Activated B cell treated with CpG ODN at 0.5 μM for 24 hours (primary cell): Measurements from ENCODE around the gene IL23R. TPM values are rescaled to one million over a fixed set of nuclear protein-coding genes. Genes with fewer than 3 reads are reported as not detected.

Experiments used
- ATAC-seq: fragments of 200-7000 bp; cut with Tn5 transposase; one replicate; pipeline ENCODE4 v1.10.0; 2021; ENCODE audit warnings: low read depth, mild to moderate bottlenecking, moderate library complexity
- CTCF ChIA-PET: fragments of 350-600 bp; sonication (Branson Sonifier 250); formaldehyde crosslinking; loops from one replicate; lab custom pipeline; 2021; ENCODE audit warnings: antibody characterized with exemption; lab: Charles Lee
- POLR2A ChIA-PET: fragments of 350-600 bp; sonication (Branson Sonifier 250); formaldehyde crosslinking; loops from one replicate; lab custom pipeline; 2021; ENCODE audit warnings: antibody characterized with exemption; lab: Charles Lee
- DNase-seq: peaks from one replicate; pipeline ENCODE4 v3.0.0; 2022
- H3K27ac Mint-ChIP-seq: one replicate; pipeline ENCODE4 v1.8.0; 2020; ENCODE audit warnings: mixed read lengths
- H3K27me3 Mint-ChIP-seq: one replicate; pipeline ENCODE4 v1.8.0; 2021; ENCODE audit warnings: mixed read lengths
- H3K36me3 Mint-ChIP-seq: one replicate; pipeline ENCODE4 v1.8.0; 2021; ENCODE audit warnings: low read depth, mixed read lengths
- H3K4me1 Mint-ChIP-seq: one replicate; pipeline ENCODE4 v1.8.0; 2021; ENCODE audit warnings: mixed read lengths
- H3K4me3 Mint-ChIP-seq: one replicate; pipeline ENCODE4 v1.8.0; 2020; ENCODE audit warnings: mild to moderate bottlenecking, mixed read lengths
- H3K9me3 Mint-ChIP-seq: one replicate; pipeline ENCODE4 v1.8.0; 2020; ENCODE audit warnings: mixed read lengths
- CTCF ChIP-seq: fragments of 200-600 bp; IDR thresholded peaks from one replicate; pipeline ENCODE4 v1.8.0; 2022; ENCODE audit warnings: antibody characterized with exemption, mild to moderate bottlenecking
- intact Hi-C: fragments of 100-400 bp; cut with micrococcal nuclease; formaldehyde crosslinking; loops from one replicate; pipeline ENCODE4 v1.15.1; 2024
- total RNA-seq: library from RNA; stranded (reverse); gene quantifications from 2 replicates; pipeline ENCODE4 v1.2.3, GENCODE V29; 2022

Gene IL23R
- total RNA-seq, 1 donor from 2014 or later, result not detected

- peaks cover 4% of the 10 kb centered on the region for H3K27me3 Mint-ChIP-seq
- ATAC-seq, result peak; percentile 49
- H3K27ac Mint-ChIP-seq, result no peak overlapping the region
- peaks cover 11% of the 10 kb centered on the region for H3K4me1 Mint-ChIP-seq
- ChIA-PET CTCF (no interaction called here), POLR2A (no interaction called here)
- intact Hi-C loops, result loop anchor here (2.0 kb wide), 1 partner anchor 53 kb away; no protein-coding TSS in a partner anchor
- no peak for DNase-seq
- no peaks in the 10 kb centered on the region for H3K36me3 Mint-ChIP-seq
- H3K4me3 Mint-ChIP-seq, result no peak overlapping the region
- no peaks in the 10 kb centered on the region for H3K9me3 Mint-ChIP-seq
- no peak for TF ChIP-seq CTCF
Observed at GRCh38 chr1:67285780-67286488, 119.7 kb downstream of the IL23R start.

- no peak for ATAC-seq
- intact Hi-C loops, result no loop called here
- ChIA-PET CTCF (no interaction called here), POLR2A (no interaction called here)
- Mint-ChIP-seq H3K4me3 (no peak overlapping the region), H3K27me3 (peaks cover 12% of the 10 kb centered on the region), H3K4me1 (peaks cover 11% of the 10 kb centered on the region), H3K9me3 (peaks cover under 1% of the 10 kb centered on the region), H3K36me3 (no peaks in the 10 kb centered on the region), H3K27ac (no peak overlapping the region)
- TF ChIP-seq CTCF, result no peak
- DNase-seq, result no peak
Observed at GRCh38 chr1:67290236-67290635, 124.0 kb downstream of the IL23R start.

GRCh38 chr1:67294836-67295617, 128.8 kb downstream of the IL23R start:
- CTCF ChIA-PET, result no interaction called here
- peaks cover 14% of the 10 kb centered on the region for H3K27me3 Mint-ChIP-seq
- intact Hi-C loops, result no loop called here
- no peaks in the 10 kb centered on the region for H3K36me3 Mint-ChIP-seq
- peaks cover 2% of the 10 kb centered on the region for H3K9me3 Mint-ChIP-seq
- H3K4me1 Mint-ChIP-seq, result no peaks in the 10 kb centered on the region
- TF ChIP-seq CTCF, result no peak
- H3K4me3 Mint-ChIP-seq, result no peak overlapping the region
- no peak overlapping the region for H3K27ac Mint-ChIP-seq
- POLR2A ChIA-PET, result interaction anchor here (0.7 kb wide), 1 partner anchor 74 kb away, joined by 7 read pairs; no protein-coding TSS in a partner anchor
- no peak for ATAC-seq
- no peak for DNase-seq

GRCh38 chr1:67298762-67299161, 132.5 kb downstream of the IL23R start:
- intact Hi-C loops, result no loop called here
- POLR2A ChIA-PET, result no interaction called here
- no peak for DNase-seq
- no peak for ATAC-seq
- H3K4me3 Mint-ChIP-seq, result no peak overlapping the region
- H3K9me3 Mint-ChIP-seq, result peaks cover 2% of the 10 kb centered on the region
- no peaks in the 10 kb centered on the region for H3K4me1 Mint-ChIP-seq
- CTCF ChIA-PET, result no interaction called here
- no peak overlapping the region for H3K27ac Mint-ChIP-seq
- no peaks in the 10 kb centered on the region for H3K36me3 Mint-ChIP-seq
- TF ChIP-seq CTCF, result no peak
- H3K27me3 Mint-ChIP-seq, result peaks cover 10% of the 10 kb centered on the region

GRCh38 chr1:67299296-67299695, 133.0 kb downstream of the IL23R start:
- intact Hi-C loops, result no loop called here
- Mint-ChIP-seq H3K4me3 (no peak overlapping the region), H3K4me1 (no peaks in the 10 kb centered on the region), H3K27me3 (peaks cover 10% of the 10 kb centered on the region), H3K27ac (no peak overlapping the region), H3K36me3 (no peaks in the 10 kb centered on the region), H3K9me3 (peaks cover 2% of the 10 kb centered on the region)
- ChIA-PET POLR2A (no interaction called here), CTCF (no interaction called here)
- no peak for TF ChIP-seq CTCF
- no peak for DNase-seq
- no peak for ATAC-seq
